GM18519 (cell line): ENCODE results near the gene SLC47A2.

Experiments
- ATAC-seq: cut with Tn5 transposase; IDR thresholded peaks from one replicate; pipeline ENCODE4 v1.9.1; 2021; ENCODE audit warnings: mild to moderate bottlenecking, moderate library complexity; ENCODE audit not compliant: unreplicated experiment, low FRiP score

The SLC47A2 gene

GRCh38 chr17:19648475-19649273, 67.7 kb downstream of the SLC47A2 start, which contains the start of gene ALDH3A2:
Gene ALDH3A2 (plus strand): TSS chr17:19648751. CDS start chr17:19648972, 221 bp downstream.
- ATAC-seq = peak; percentile 80

- ATAC-seq = peak; percentile 28
Measured at GRCh38 chr17:19647697-19648474, 68.5 kb downstream of the SLC47A2 start.

- ATAC-seq = no peak
Measured at GRCh38 chr17:19646788-19647696, 69.3 kb downstream of the SLC47A2 start.

GRCh38 chr17:19645734-19646201, 70.6 kb downstream of the SLC47A2 start:
- ATAC-seq = no peak

- ATAC-seq = no peak
Measured at GRCh38 chr17:19644493-19645210, 71.7 kb downstream of the SLC47A2 start.

- ATAC-seq = no peak
Measured at GRCh38 chr17:19642373-19642893, 74.0 kb downstream of the SLC47A2 start.

GRCh38 chr17:19641687-19642372, 74.6 kb downstream of the SLC47A2 start:
- no peak for ATAC-seq

- no peak for ATAC-seq
Measured at GRCh38 chr17:19631905-19632304, 84.5 kb downstream of the SLC47A2 start.

GRCh38 chr17:19630661-19631060, 85.7 kb downstream of the SLC47A2 start:
- no peak for ATAC-seq

- ATAC-seq = no peak
Measured at GRCh38 chr17:19630035-19630434, 86.3 kb downstream of the SLC47A2 start.

GRCh38 chr17:19629449-19629848, 86.9 kb downstream of the SLC47A2 start:
- no peak for ATAC-seq
